ENCODE measurements around the gene TEDC1. TPM values are rescaled to one million over a fixed set of nuclear protein-coding genes. Genes with fewer than 3 reads are reported as not detected.

Gene TEDC1
- total RNA-seq, 1 experiment from 2014 or later = 26.2 TPM

GRCh38 chr14:105527826-105528585, 37.0 kb downstream of the TEDC1 start:
- peak overlapping the region; percentile 37 to 62; a peak in 4 of 5 replicates for H3K4me3 Mint-ChIP-seq
- WGBS (ENCODE audit: extremely low coverage, insufficient read length, low lambda C conversion rate) = no CpG with 5 or more reads among the region's 67 CpGs

More at GRCh38 chr14:105527826-105528585, 37.0 kb downstream of the TEDC1 start:
- H2AFZ ChIP-seq (ENCODE audit: low read length) = no peak overlapping the region
- no peak overlapping the region for H3K27ac ChIP-seq (ENCODE audit: insufficient read length, low read depth, low read length)
- Mint-ChIP-seq H3K9me3 (peaks cover 0 to 20% of the 10 kb centered on the region in 2 experiments; a peak in 2 of 5 replicates), H3K27me3 (ENCODE audit: low read depth) (peaks cover 58% of the 10 kb centered on the region), H3K36me3 (ENCODE audit: insufficient read depth in 1 of 3, low read depth in 3 of 3) (no peaks in the 10 kb centered on the region; a peak in 1 of 7 replicates), H3K27ac (no peak overlapping the region), H3K4me1 (no peaks in the 10 kb centered on the region)
- DNase-seq = peak; percentile 64
- no peak overlapping the region for H2BK5ac ChIP-seq (ENCODE audit: insufficient read length, low read length)
- no peaks in the 10 kb centered on the region for H3K9me3 ChIP-seq (ENCODE audit: control insufficient read depth, low read depth, low read length)
- peak; percentile 91 for TF ChIP-seq CTCF (conservative IDR thresholded peaks at IDR 0.05)
- H3K79me2 ChIP-seq (ENCODE audit: insufficient read depth, low read length) = no peaks in the 10 kb centered on the region
- no peak overlapping the region for H3K14ac ChIP-seq (ENCODE audit: insufficient read depth, low read length)
- no peak overlapping the region for H3K9ac ChIP-seq (ENCODE audit: extremely low read depth, insufficient read length, low read length)
- H4K5ac ChIP-seq (ENCODE audit: insufficient read length, low read depth, low read length) = no peak overlapping the region
- H3K79me1 ChIP-seq (ENCODE audit: insufficient read depth, low read depth, low read length, poor library complexity, severe bottlenecking) = no peaks in the 10 kb centered on the region
- H3T11ph ChIP-seq (ENCODE audit: low read length) = no peak overlapping the region
- peaks cover 7% of the 10 kb centered on the region for H3K23me2 ChIP-seq (ENCODE audit: insufficient read length, low read depth, low read length, poor library complexity, severe bottlenecking)
- no peak overlapping the region for H2BK15ac ChIP-seq (ENCODE audit: low read depth, low read length)
- H4K8ac ChIP-seq (replicated peaks; ENCODE audit: insufficient read length, low read depth, low read length) = no peak overlapping the region
- H2BK20ac ChIP-seq (ENCODE audit: low read depth, low read length, poor library complexity, severe bottlenecking) = no peak overlapping the region
- no peaks in the 10 kb centered on the region for H4K20me1 ChIP-seq (ENCODE audit: control insufficient read depth, insufficient read depth, insufficient read length)
- no peak overlapping the region for H4K91ac ChIP-seq (ENCODE audit: insufficient read length, low read depth, low read length)
- H3K4ac ChIP-seq (ENCODE audit: low read depth, low read length) = no peak overlapping the region
- peak overlapping the region; percentile 6 for H3K4me2 ChIP-seq (ENCODE audit: insufficient read depth, insufficient read length, low read length)
- H2AK5ac ChIP-seq (ENCODE audit: insufficient read length, low read length) = no peak overlapping the region
- no peak overlapping the region for H3K23ac ChIP-seq (ENCODE audit: insufficient read length, low read depth, low read length)
- peaks cover 16% of the 10 kb centered on the region; the same call in 1 of the 2 replicates for H3K27me3 ChIP-seq (ENCODE audit: insufficient read depth, low read length)
- H3K4me1 ChIP-seq (ENCODE audit: insufficient read depth, low read length) = no peaks in the 10 kb centered on the region; the same call in 1 of the 2 replicates
- H2BK120ac ChIP-seq (ENCODE audit: low read depth, low read length, poor library complexity, severe bottlenecking) = no peak overlapping the region
- peak overlapping the region; percentile 56 for H3K18ac ChIP-seq (ENCODE audit: insufficient read length, low read depth, low read length)
- no peak overlapping the region for H2BK12ac ChIP-seq (ENCODE audit: insufficient read length, low read depth, low read length)
- no peak overlapping the region for H3K56ac ChIP-seq (ENCODE audit: insufficient read length, low read depth, low read length)

Measured in H9 (cell line).